GM12878 (cell line): Measurements from ENCODE around the gene CCL4. TPM values are rescaled to one million over a fixed set of nuclear protein-coding genes. Genes with fewer than 3 reads are reported as not detected.
A peak's percentile ranks its signal among the peaks of the same experiment; 100 is the strongest.

Source experiments
- ATAC-seq: fragments of 200-7000 bp; cut with Tn5 transposase; 3 replicates; pipeline ENCODE4 v1.9.1; 2020; ENCODE audit warnings: mild to moderate bottlenecking, moderate library complexity
- BruUV-seq: library from RNA; stranded (reverse); fragments of 400-500 nt; replicated peaks from 2 replicates; lab custom pipeline; 2021; lab: Mats Ljungman, UMichigan
- CTCF ChIA-PET: fragments of 300-600 bp; sonication (Branson Sonifier 250); formaldehyde crosslinking; extraction: SDS; loops from one replicate; lab custom pipeline; 2021; ENCODE audit warnings: inconsistent platforms; lab: Yijun Ruan, JAX
- POLR2A ChIA-PET: fragments of 350-600 bp; formaldehyde crosslinking; extraction: SDS; loops from one replicate; lab custom pipeline; 2021; ENCODE audit warnings: inconsistent platforms; lab: Charles Lee
- RAD21 ChIA-PET: fragments of 300-600 bp; sonication (Branson Sonifier 250); formaldehyde crosslinking; loops from one replicate; lab custom pipeline; 2023; ENCODE audit warnings: antibody characterized with exemption; ENCODE audit not compliant: unreplicated experiment; lab: Charles Lee
- SMC1A ChIA-PET: fragments of 300-600 bp; sonication (Branson Sonifier 250); formaldehyde crosslinking; loops from one replicate; lab custom pipeline; 2023; ENCODE audit not compliant: unreplicated experiment, uncharacterized antibody; lab: Charles Lee
- DNase-seq: peaks from one replicate; pipeline ENCODE4 v3.0.0-alpha.2; 2011; ENCODE audit warnings: low read depth, low spot score
- FAIRE-seq: peaks from 3 replicates; lab custom pipeline; 2011; peaks lifted over from hg19 to GRCh38; lab: Jason Lieb, UNC
- H2AFZ ChIP-seq: 2 replicates; pipeline ENCODE4 v1.6.0; 2011; ENCODE audit warnings: low read depth, low read length, control low read depth; ENCODE audit not compliant: control insufficient read depth
- H3K27ac ChIP-seq: 2 replicates; pipeline ENCODE4 v1.5.1; 2011; ENCODE audit warnings: control low read depth; ENCODE audit not compliant: control insufficient read depth, insufficient read depth
- H3K27me3 ChIP-seq, 2 experiments: replicated peaks in 1 of 2; 2 replicates each; pipeline versions ENCODE4 v1.6.0 to v1.6.1; 2011; ENCODE audit warnings: low read length in 1 of 2; ENCODE audit not compliant: control insufficient read depth in 2 of 2, insufficient read depth in 2 of 2
- H3K36me3 ChIP-seq, 2 experiments: 2 replicates each; pipeline ENCODE4 v1.5.1; 2011; ENCODE audit warnings: low read length in 1 of 2; ENCODE audit not compliant: control insufficient read depth in 2 of 2, insufficient read depth in 2 of 2
- H3K4me1 ChIP-seq: 2 replicates; pipeline ENCODE4 v1.6.1; 2011; ENCODE audit warnings: mild to moderate bottlenecking, low read length, moderate library complexity, mixed read lengths; ENCODE audit not compliant: control insufficient read depth, insufficient read depth
- H3K4me2 ChIP-seq: 2 replicates; pipeline ENCODE4 v1.6.0; 2011; ENCODE audit warnings: control low read depth; ENCODE audit not compliant: control insufficient read depth, insufficient read depth
- H3K4me3 ChIP-seq: fragments of 200-600 bp; sonication (generic); 2 replicates; pipeline ENCODE4 v1.5.1; 2016
- H3K79me2 ChIP-seq: 2 replicates; pipeline ENCODE4 v1.6.0; 2011; ENCODE audit warnings: low read length; ENCODE audit not compliant: control insufficient read depth, insufficient read depth
- H3K9ac ChIP-seq: 2 replicates; pipeline ENCODE4 v1.8.0; 2011; ENCODE audit warnings: low read length, control low read depth, mixed read lengths; ENCODE audit not compliant: control insufficient read depth, insufficient read depth
- H3K9me3 ChIP-seq: replicated peaks from 3 replicates; pipeline ENCODE4 v1.5.1; 2011; ENCODE audit warnings: mild to moderate bottlenecking, low read length; ENCODE audit not compliant: control insufficient read depth, insufficient read depth
- H4K20me1 ChIP-seq: 2 replicates; pipeline ENCODE4 v1.6.0; 2011; ENCODE audit not compliant: control insufficient read depth, insufficient read depth
- CEBPB ChIP-seq, 2 experiments: fragments of 150-350 bp in 1 of 2; IDR thresholded peaks; 2 replicates each; pipeline ENCODE4 v1.6.1; 2012 to 2014; ENCODE audit warnings: low read depth in 2 of 2, low read length in 2 of 2, borderline replicate concordance in 1 of 2, inconsistent platforms in 1 of 2
- DPF2 ChIP-seq: fragments of 450-650 bp; IDR thresholded peaks from 2 replicates; pipeline ENCODE4 v1.6.1; 2017; ENCODE audit warnings: mild to moderate bottlenecking
- IRF3 ChIP-seq: fragments of 450-650 bp; IDR thresholded peaks from 2 replicates; pipeline ENCODE4 v1.6.1; 2014; ENCODE audit warnings: mild to moderate bottlenecking
- MEF2B ChIP-seq: fragments of 450-650 bp; IDR thresholded peaks from 2 replicates; pipeline ENCODE4 v1.6.1; 2018; ENCODE audit warnings: mild to moderate bottlenecking, moderate library complexity; ENCODE audit not compliant: partially characterized antibody, poor library complexity, severe bottlenecking
- MXI1 ChIP-seq: fragments of 150-350 bp; IDR thresholded peaks from 2 replicates; pipeline ENCODE4 v1.6.1; 2011; ENCODE audit warnings: low read depth, mild to moderate bottlenecking, inconsistent platforms, low read length, improper control_type of control experiment
- WGBS: methylation state at CpG from one replicate; pipeline ENCODE4 v1.1.6; 2016; ENCODE audit warnings: low lambda C conversion rate; ENCODE audit not compliant: insufficient replicate concordance, insufficient coverage; ENCODE audit errors: missing lambda C conversion rate; 5-methylcytosine and 5-hydroxymethylcytosine counted together
- in situ Hi-C: fragments of 300-500 bp; cut with MboI; formaldehyde crosslinking; loops from 9 replicates; pipeline ENCODE4 v1.14.3; 2018; ENCODE audit warnings: mixed read lengths
- intact Hi-C: fragments of 100-400 bp; cut with micrococcal nuclease; formaldehyde crosslinking; loops from one replicate; pipeline ENCODE4 v1.14.2; 2022; ENCODE audit not compliant: unreplicated experiment
- polyA plus RNA-seq, 11 experiments: library from polyadenylated mRNA; depleted of rRNA in 4 of 11; unstranded in 6 of 11; stranded (reverse) in 5 of 11; fragments of >200 nt; fragmentation: Nextera tagmentation in 4 of 11; fragmentation: Illumina TruSeq in 1 of 11; extraction: Ambion mirVana in 4 of 11; extraction: Trizol in 1 of 11; gene quantifications; 1 replicate in 1 of 11; 2 replicates in 10 of 11; pipeline versions ENCODE4 v1.2.1 to v1.2.3, GENCODE V29; 2011 to 2016; ENCODE audit warnings: inconsistent platforms in 2 of 11, missing spikeins in 2 of 11, low read depth in 1 of 11
- total RNA-seq, 4 experiments: library from RNA; depleted of rRNA in 3 of 4; stranded (reverse); fragments of >200 nt in 3 of 4; fragmentation: Illumina TruSeq in 1 of 4; extraction: Trizol in 1 of 4; gene quantifications; 2 replicates each; pipeline versions ENCODE4 v1.2.1 to v1.2.3, GENCODE V29; 2013 to 2021

Gene CCL4
- total and polyA plus RNA-seq, 10 of the 15 experiments (the other 5 are each of a cell fraction or from before 2014, with no cell fraction given) = 18.7 to 741 (median 79.4) TPM

- peaks cover 48% of the 10 kb centered on the region for H3K4me1 ChIP-seq
- SMC1A ChIA-PET = interaction anchor here (1.2 to 2.5 kb wide), 10 partner anchors 10 to 116 kb away, joined by 3 to 22 read pairs (median 6); no protein-coding TSS in a partner anchor
- no peak for TF ChIP-seq IRF3
- TF ChIP-seq MXI1 = no peak
- no peak for TF ChIP-seq MEF2B
- no peak for TF ChIP-seq DPF2
- peak in 1 of 2 experiments; percentile 80; a peak in 1 of 4 replicates for TF ChIP-seq CEBPB (IDR thresholded peaks at IDR 0.05; ENCODE audit: borderline replicate concordance in 1 of 2, low read depth in 2 of 2, low read length in 2 of 2)
- intact Hi-C loops (no loop called here), in situ Hi-C loops (loop anchor here (5.0 kb wide), 1 partner anchor 112 kb away; the partner anchor contains the start of genes CCL3L1 and CCL3L3)
- no peaks in the 10 kb centered on the region for H3K36me3 ChIP-seq
- no peak overlapping the region for H2AFZ ChIP-seq
- CTCF ChIA-PET = interaction anchor here (1.1 to 2.8 kb wide), 7 partner anchors 13 to 116 kb away, joined by 3 to 27 read pairs (median 4); no protein-coding TSS in a partner anchor
- DNase-seq = no peak
- FAIRE-seq = no peak
- BruUV-seq = no TSS peak
- ATAC-seq = no peak
- POLR2A ChIA-PET = interaction anchor here (0.7 to 1.7 kb wide), 5 partner anchors 13 to 430 kb away, joined by 3 to 7 read pairs (median 4); no protein-coding TSS in a partner anchor
- peak overlapping the region; percentile 24; the same call in 1 of the 2 replicates for H3K27ac ChIP-seq
- H3K4me2 ChIP-seq = no peak overlapping the region
- H3K9me3 ChIP-seq = no peaks in the 10 kb centered on the region
- no peaks in the 10 kb centered on the region for H3K27me3 ChIP-seq
- WGBS = 50% methylated on average over 1 of the region's 1 CpG
- peaks cover 2% of the 10 kb centered on the region; the same call in 1 of the 2 replicates for H3K79me2 ChIP-seq
- RAD21 ChIA-PET = interaction anchor here (0.6 to 7.9 kb wide), 11 partner anchors 13 to 236 kb away, joined by 3 to 75 read pairs (median 4); partner anchors contain the start of gene CCL4
- no peak overlapping the region for H3K9ac ChIP-seq
- H4K20me1 ChIP-seq = no peaks in the 10 kb centered on the region
- no peak overlapping the region for H3K4me3 ChIP-seq
These were observed 17.9 kb upstream of the CCL4 start for GRCh38 chr17:36085765-36086164.
